ENCODE data around the gene MEGF11.

GRCh38 chr15:66139591-66140207 lies 113.9 kb downstream of the MEGF11 start:
- TF ChIP-seq POLR2A (IDR thresholded peaks at IDR 0.05), result no peak
- TF ChIP-seq, protein P1, sequence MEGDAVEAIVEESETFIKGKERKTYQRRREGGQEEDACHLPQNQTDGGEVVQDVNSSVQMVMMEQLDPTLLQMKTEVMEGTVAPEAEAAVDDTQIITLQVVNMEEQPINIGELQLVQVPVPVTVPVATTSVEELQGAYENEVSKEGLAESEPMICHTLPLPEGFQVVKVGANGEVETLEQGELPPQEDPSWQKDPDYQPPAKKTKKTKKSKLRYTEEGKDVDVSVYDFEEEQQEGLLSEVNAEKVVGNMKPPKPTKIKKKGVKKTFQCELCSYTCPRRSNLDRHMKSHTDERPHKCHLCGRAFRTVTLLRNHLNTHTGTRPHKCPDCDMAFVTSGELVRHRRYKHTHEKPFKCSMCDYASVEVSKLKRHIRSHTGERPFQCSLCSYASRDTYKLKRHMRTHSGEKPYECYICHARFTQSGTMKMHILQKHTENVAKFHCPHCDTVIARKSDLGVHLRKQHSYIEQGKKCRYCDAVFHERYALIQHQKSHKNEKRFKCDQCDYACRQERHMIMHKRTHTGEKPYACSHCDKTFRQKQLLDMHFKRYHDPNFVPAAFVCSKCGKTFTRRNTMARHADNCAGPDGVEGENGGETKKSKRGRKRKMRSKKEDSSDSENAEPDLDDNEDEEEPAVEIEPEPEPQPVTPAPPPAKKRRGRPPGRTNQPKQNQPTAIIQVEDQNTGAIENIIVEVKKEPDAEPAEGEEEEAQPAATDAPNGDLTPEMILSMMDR (IDR thresholded peaks at IDR 0.05), result no peak
